Ureter (tissue), 1 donor: ENCODE data around the gene CDHR2. TPM values are rescaled to one million over a fixed set of nuclear protein-coding genes. Genes with fewer than 3 reads are reported as not detected.

Source experiments
- DNase-seq: peaks from one replicate; pipeline ENCODE4 v3.0.0-alpha.2; 2020; ENCODE audit warnings: low spot score
- total RNA-seq: library from RNA; stranded (reverse); gene quantifications from one replicate; pipeline ENCODE4 v1.2.4, GENCODE V29; 2023
- donor health status: DM: yes; HTN: yes; CAD: no.

Gene CDHR2
- total RNA-seq, 1 donor from 2014 or later: not detected

DNA sequence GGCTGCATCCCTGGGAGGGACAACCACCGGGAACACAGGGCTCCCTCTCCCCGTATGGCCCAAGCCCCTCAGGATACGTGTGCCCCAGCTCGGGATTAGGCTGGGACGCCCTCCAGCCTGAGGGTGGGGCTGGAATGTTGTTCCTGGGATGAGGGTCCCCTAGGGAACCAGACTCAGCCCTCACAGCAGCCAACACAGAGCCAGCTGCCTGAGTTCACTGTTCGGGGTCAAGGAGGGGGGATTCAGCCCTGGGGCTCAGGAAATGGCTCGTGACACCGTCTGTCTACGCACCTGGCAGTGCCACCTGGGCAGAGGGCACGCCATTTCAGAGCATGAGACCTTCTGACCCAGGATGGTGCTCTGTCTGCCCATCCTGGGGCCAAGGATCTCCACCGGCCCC, 20.8 kb upstream of the CDHR2 start:
- no peak for DNase-seq

DNA sequence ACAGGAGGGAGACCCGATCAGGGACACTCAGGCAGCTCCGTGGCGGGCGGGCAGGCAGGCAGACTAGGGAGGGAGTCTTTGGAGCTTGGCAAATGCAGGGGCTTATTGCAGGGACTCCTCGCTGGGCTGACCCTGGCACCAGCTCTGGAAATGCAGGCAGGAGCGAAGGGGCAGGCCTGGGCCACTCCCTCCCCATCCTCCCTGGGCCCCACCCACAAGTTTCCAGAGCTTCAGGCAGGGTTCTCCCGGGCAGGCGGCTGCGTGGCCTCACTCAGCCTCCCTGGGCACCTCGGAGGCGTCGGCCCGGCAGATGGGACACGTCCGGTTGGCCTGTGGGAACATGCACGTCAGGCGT, 20.4 kb upstream of the CDHR2 start:
- no peak for DNase-seq

DNA sequence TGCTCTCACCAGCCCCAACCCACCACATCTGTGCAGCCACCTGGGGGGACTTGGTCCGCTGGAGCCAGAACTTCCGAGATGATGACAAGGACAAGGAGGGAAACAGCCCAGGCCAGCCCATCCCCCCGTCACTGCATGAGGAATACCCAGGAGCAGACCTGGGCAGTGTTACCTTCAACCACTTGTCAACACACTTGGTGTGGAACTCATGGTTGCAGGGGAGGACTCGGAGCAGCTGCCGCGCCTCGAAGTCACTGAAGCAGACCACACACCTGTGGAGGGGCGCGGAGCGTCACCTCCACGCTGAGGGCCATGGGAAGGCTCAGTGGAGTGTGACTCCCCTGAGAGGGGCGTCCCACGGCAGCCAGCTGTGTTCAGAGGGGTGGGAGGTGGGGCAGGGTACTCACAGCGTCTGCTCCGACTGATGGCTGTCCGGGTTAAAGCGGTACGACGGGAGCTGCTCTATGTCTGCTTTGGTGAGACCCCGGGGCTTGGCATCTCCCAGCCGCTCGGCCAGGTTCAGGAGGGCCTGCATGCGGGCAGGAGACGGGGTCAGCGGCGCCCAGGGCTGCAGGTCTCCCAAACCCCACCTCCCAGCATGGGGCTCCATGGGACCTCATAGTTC, 19.9 kb upstream of the CDHR2 start:
- DNase-seq: no peak

DNA sequence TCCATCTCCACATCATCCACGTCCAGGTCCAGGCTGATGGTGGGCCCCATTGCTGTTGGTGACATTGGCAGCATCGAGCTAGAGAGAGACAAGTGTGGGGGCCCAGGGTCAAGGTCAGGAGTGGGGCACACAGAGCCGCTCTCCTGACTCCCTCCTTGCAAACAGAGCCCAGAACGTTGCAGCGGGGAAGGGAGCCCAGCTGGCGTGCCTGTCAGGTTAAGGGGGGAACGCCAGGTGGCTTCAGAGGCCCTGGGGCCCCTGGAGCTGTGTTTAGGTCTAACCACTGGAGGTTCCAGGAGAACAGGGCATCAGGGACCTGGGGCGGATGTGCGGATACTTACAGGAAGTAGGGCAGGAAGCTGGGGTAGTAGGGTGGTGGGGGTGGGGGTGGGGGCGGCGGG, 19.4 kb upstream of the CDHR2 start:
- DNase-seq: no peak

DNA sequence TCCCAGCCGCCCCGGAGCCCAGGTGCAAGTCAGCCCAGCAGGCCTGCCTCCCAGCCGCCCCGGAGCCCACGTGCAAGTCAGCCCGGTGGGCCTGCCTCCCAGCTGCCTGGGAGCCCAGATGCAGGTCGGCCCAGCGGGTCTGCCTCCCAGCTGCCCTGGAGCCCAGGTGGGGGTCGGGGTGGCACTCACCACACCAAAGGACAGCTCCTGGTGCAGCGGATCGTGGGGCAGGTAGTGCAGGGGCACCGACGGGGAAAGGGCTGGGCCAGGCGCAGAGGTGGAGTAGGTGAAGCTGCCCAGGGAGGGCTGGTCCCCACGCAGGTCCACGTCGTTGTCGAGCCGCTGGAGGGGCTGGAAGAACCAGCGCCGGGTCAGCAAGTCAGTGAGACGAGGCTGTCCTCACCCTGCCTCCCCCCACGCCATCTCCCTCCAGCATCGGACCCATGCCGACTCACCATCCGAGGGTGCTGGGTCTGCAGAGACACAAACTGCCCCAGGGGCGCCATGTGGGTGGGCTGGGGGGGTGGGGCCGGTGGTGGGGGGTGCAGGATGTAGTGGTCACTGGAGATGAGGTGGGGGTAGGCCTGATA, 18.7 kb upstream of the CDHR2 start:
- no peak for DNase-seq

DNA sequence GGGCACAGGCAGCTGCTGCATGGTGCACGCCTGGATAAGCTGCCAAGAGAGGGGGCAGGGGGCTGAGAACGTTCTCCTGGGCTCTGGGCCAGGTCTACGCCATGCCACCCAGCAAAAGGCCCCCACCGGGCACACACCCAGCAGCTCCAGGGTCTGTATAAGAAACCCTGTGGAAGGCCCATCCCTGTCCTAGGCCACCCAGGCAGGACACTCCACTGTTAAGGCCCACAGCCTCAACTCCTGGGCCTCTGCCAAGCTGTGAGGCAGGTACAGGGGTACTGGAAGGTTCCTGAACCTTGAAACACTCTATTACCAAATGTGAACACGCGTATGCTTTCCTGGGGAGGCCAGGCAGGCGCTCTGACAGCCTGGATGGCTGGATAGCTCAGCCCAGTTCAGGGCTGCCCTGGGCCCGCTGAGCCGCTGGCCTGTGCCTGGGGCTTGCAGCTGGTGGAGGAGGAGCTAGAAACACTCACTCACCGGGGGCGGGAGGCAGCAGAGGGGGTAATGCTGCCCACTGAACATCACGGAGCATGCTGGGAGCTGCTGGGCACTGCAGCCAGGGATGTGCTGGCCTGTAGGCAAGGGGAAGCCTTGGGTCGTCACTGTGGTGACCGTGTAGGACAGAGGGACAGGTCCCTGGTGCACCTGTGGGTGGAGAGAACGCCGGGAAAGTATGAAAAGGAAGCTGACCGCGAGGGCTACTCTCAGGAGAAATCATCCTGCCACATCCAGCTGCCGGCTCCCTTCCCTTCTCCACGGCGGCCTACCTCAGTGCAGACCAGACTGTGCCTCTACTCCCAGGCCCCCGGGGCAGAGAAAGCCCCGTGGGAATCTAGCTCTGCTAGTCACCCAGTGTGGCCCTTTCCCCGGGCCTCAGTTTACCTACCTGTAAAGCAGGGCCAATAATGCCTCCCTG, 17.9 kb upstream of the CDHR2 start:
- DNase-seq: no peak

DNA sequence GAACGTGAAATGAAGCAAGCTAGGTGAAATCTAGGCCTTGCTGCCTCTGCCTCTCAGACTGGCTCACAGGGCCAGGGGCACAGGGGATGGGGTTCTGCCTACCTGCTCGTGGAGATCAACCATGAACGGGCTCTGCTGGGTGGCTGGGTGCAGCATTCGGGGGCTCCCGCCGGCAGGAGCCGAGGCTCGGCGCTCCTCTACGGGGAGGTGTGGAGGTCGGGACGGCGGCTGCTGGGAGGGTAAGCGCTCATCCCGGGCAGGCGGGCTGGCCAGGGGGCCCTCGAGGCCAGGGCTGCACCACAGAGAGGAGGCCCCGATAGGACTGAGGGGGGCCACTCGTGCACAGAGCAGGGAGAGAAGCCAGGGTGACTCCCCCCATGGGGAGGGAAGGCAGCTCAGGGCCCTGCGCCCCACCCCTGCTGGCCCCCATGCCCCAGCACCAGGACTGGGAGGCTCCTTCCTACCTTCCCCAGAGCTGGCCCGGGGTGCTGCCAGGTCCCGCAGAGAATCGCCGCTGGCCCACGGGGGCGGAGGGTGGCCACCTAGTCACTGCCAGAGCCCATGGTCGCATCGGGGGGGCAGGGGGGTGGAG, 17.1 kb upstream of the CDHR2 start:
- DNase-seq: no peak

DNA sequence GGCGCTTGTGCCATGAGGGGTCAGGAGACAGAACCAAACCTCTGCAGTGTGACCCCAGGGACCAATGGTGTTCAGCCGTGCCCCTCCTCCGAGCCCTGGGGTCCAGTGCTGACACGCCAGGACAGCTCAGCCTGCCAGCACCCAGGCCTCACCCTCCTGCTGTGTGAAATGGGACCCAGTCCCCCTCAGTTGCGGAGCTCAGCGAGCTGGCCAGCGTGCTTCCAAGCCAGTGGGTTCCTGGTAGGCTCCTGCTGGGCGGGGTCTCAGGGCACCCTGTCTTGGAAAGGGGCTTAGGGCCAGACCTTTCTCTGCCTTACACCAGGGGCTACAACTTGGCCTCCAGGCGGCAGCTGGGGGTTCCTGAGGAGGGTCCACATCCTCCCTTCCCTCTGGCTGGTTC, 16.3 kb upstream of the CDHR2 start:
- DNase-seq: no peak

DNA sequence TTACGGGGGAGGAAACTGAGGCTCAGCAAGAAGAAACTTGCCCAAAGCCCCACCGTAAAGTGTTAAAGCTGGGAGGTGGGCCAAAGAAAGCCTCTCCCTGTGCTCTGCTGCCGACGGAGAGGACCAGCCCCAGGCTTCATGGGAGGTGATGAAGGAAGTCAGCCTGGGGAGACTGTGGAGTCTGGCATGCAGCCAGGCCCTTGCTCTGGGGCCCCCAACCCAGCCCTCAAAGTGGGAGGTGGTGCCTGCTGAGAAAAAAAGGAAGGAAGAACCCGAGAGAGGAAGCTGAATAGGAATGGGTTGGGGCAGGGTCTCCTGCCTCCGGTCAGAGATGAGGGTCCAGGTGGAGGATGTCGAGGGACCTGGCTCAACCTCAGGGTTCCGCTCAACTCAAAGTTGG, 15.8 kb upstream of the CDHR2 start:
- DNase-seq: no peak

DNA sequence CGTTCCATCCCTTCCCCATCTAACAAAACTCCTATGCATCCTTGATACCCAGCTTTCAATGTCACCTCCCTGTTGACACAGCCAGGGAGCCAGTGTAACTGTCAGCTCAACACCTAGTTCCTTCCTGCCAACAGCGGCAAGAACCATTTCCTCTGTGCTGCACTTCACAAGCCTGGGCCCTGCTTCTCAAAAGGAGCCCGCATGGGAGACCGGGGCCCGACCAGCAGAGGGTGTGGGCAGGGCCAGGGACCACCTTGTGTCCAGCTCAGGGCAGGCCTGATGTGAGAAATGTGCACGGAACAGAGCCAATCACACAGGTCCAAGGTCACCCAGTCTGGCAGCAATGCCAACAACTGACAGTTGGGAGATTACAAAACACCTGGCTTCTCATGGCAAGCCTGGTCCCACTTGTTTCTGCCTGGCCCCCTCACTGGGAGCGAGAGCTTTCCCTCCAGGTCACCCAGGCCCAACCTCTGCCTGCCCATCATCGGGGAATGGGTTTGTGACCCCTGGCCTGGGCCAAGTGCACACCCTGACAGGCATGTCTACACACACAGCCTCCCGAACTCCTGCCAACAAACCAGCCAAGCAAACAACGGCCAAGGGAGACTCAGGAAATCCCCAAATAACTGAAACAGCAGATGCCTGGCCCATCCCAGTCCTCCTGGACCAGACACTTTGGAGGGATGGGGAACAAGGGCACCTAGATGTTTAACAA, 15.1 kb upstream of the CDHR2 start:
- no peak for DNase-seq

DNA sequence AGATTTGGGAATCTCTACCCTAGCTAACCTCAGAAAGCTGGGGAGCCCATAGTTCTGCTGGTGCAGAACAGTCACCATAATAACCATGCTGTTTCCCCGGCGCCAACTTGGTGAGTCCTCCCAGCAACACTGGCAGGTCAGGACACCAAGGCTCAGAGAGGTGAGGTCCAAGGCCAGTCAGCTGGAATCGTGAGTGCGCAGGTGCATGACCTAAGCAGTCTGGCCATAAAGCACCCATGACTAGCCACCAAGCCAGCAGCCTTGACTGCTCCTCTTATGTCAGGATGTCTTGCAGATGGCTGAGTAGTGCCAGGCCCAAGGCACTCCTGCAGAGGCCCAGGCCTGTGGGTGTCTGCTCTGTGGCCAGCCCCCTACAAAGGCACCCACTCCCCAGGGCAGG, 14.5 kb upstream of the CDHR2 start:
- no peak for DNase-seq

DNA sequence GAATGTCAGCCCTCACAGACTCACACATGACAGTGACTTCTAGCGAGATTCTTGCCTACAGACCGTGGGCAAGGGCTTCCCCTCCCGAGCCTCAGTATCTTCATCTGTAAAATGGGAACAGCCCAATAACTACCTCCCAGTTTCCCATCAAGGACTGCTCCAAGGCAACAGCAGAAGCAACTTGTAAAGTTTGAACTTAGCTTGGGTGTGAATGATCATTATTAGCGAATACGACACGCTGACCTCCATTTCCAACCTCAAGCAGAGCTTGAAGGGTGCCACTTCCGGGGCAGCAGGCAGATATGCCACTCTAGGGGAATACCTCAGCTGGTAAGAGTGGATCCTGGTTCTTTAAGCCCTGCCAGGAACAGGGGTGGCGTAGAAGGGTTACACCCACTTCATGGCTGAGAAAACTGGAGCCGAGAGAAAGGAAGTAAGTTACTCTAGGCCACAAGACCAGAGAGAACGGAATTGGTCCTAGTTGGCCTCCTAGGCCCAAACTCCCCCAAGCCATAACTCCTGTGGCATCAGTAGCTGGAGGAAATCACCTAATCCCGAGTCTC, 14.0 kb upstream of the CDHR2 start:
- no peak for DNase-seq

DNA sequence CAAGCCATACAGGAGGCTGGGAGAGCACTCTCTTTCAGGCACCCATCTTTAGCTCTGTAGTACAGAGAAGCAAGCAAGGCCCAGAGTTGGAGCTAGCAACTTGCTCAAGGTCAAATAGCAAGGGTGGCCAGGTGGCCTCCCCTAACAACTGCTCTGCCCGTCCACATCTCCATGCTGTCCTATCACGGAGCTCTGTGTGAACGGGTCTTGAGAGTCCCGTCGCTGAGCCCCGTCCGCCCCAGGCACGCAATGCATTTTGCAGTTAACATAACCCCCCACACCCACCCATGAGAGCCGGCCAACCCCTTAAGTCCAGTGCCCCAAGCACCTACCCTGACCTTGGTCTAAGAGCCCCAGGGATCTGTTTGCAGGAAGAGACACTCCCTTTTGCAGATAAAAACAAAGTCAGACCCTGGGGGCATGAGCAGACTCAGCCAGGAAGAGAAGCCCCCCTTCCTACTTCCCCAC, 13.4 kb upstream of the CDHR2 start:
- DNase-seq: no peak

DNA sequence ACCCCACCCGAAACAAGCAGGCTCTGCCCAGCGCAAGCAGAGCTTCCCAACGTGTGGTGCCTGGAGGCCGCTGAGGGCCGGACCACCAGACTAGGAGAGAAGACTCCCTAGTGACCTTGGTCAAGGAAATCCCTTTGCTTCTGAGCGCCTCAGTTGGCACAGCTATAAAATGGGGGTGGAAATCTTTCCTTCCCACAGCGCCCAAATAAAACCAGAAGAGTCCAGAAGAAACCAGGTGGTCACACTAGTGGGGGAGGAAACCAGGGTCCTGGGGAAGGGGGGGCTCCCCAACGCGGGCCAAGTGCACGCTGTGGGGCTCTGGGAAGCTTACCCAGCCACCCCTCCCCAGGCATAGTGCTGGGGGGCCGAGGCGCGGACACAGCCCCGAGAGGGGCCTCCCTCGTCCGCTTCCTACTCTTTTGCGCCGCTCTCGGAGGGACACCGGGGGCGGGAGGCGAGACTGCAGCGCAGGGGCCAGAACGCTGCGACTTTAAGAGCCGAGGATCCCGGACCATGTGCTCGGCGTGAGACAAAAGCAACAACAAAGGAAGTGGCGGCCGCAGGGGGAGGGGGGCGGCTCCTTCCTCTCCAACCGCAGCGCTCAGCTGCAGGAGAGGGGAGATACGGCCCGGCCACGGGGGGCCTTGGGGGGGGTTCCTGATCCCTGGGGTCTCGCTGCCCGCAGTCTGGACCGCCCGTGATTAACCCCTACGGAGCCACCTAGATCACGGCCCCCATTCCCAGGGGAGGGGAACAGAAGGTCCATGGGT, 12.8 kb upstream of the CDHR2 start:
- DNase-seq: peak; percentile 85

DNA sequence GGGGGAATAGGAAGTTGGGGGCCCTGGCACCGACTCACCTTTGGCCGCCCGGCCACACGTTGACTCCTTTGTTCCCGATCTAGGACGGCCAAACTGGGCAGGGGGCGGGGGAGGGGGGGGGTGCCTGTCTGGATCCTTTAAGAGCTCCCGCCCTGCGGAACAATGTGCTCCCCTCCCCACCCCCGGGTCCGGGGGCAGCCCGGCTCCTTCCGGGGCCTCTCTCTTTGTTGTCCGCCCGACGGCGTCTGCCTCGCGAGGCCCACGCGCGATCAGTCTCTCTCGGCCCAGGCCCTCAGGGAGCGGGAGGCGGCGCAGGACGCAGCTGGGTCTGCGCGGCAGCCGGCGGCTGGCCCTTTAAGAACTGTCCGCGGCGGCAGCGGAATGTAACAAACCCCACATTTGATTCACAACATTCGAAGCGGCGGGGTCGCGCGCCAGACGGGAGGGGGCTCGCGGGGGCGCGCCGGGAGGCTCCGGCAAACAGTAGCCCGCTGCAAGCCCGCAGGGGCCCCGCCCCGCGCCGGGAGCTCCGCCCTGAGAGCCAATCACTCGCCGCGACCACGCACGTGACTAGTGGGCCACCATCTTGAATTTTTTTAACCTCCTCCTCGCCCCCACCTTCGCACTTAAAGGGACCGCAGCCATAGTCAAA, 12.1 kb upstream of the CDHR2 start, which contains the start of gene RNF44:
TSS of gene RNF44 (minus strand) at position 501 of the 652 bp plus-strand sequence. CDS start 4,930 bp downstream, outside the sequence.
- peak; percentile 98 for DNase-seq

DNA sequence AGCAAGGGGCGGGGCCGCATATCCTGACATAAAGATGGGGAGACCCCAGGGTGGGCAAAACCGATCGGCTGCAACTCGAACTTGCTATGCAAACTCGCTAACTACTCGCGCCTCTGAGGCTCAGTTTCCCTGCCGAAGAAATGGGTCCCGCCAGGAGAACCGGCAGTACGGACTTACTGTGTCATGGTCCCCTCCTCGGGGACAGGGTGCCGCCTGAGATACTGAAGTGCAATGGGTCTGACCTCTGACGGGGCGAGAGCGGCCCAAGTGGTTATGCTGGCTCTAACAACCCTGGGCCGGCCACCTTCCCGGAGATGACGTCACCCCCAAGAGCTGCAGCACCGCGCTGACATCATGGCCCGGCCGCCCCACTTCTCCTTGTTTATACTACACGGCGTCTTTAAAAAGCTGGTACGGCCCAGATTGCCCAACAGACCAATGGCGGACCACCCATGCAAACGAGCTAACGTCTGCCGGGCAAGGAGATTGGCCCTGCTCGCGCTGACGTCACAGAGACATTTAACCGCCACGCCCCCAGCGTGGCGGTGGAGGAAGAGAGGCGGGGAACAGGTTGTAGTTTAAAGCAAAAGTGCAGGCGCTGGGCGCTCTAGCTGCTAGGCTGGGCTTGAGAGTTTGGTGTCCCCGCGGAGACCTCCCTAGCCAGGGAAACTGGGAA, 11.4 kb upstream of the CDHR2 start:
- DNase-seq: peak; percentile 99

DNA sequence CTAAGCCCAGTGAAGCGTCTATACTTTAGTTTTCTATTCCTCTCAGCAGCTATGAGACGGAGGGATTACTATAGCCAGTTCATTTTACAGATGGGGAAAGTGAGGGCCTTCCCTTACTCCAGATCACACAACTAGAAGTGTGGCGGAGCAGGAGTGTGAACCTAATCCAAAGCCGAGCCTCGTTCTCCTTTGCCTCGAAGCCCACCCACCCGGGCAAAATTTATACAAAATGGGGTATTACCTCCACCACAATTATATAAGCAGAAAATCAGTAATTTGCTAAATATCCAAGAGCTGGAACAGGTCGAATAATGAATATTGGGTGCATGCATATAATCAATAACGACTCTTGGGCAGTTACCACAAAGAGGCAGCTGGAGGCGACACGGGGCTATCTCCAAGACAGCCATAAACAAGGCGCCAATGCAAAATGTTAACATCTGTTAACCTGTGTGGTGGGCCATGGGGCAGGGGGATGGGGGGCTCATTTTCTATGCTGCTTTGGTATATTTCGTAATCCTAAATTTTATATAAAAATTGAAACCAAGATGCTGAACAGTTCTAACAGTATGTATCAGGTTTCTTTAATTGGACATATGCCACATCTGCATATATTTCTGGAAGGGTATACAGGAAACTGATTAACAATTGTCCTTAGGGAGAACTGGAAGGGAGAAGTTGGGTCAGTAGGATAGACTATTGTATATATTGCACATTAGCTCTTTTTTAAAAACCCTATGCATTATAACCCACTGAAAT, 10.7 kb upstream of the CDHR2 start:
- DNase-seq: no peak

DNA sequence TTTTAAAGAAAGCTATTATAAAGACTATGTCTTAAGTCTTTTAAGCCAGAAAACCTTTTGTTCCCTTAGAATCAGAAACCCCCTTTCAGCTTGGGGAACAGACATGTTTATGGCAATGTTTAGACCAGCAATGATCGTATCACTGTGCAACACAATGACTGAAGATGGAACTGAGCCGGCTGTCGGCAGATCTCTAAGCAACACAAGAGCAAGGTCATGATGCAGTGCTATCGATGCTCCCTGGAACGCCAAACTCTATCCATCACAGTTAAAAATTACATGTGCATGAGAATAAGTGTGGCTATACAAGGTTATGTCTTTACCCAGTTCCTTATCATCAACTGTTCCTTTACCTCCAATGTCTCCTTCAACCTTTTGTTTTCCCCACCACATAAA, 10.2 kb upstream of the CDHR2 start:
- no peak for DNase-seq

DNA sequence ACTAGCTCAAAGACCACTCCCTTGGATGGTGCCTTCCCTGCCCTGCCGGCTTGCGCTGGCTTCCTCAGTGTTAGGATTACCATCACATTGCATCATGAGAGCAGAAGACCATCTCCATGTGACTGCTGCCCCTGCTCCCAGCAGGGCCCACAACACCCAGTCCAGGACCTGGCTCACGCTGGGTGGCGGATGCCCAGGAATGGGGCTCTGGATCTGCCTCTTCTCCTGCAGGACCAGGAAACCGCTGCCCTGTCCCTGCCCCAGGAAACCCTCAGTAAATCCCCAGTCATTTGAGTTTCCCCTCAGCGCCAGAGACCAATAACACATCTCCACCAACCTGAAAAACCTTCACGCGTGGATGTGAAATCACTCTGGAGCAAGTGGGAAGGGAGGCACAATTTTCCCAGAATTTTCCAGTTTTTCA, 8.7 kb upstream of the CDHR2 start:
- DNase-seq: no peak
